Transverse colon (tissue), 4 donors: ENCODE results near the gene UBE4B. TPM values are rescaled to one million over a fixed set of nuclear protein-coding genes. Genes with fewer than 3 reads are reported as not detected.

ENCODE experiments used
- DNase-seq: peaks from one replicate; pipeline ENCODE4 v3.0.0-alpha.2; 2019
- H3K27ac ChIP-seq, 4 donors: fragments of 200-600 bp; sonication (generic); 2 replicates each; pipeline ENCODE4 v1.5.1; 2016 to 2018; ENCODE audit warnings: inconsistent platforms in 4 of 4
- H3K27me3 ChIP-seq: fragments of 200-600 bp; sonication (generic); 2 replicates; pipeline ENCODE4 v1.5.1; 2017; ENCODE audit warnings: inconsistent platforms
- H3K36me3 ChIP-seq, 4 donors: fragments of 200-600 bp; sonication (generic); 2 replicates each; pipeline ENCODE4 v1.5.1; 2017 to 2019; ENCODE audit warnings: inconsistent platforms in 4 of 4
- H3K4me1 ChIP-seq, 4 donors: fragments of 200-600 bp; sonication (generic); 2 replicates each; pipeline ENCODE4 v1.5.1; 2017 to 2020; ENCODE audit warnings: inconsistent platforms in 4 of 4
- H3K4me3 ChIP-seq, 4 donors: fragments of 200-600 bp; sonication (generic); 1 replicate in 1 of 4; 2 replicates in 3 of 4; pipeline versions ENCODE4 v1.5.1 to v1.6.1; 2017 to 2019; ENCODE audit warnings: inconsistent platforms in 4 of 4
- H3K9me3 ChIP-seq, 2 donors: fragments of 200-600 bp; sonication (generic); 2 replicates each; pipeline ENCODE4 v1.5.1; 2017 to 2019; ENCODE audit warnings: inconsistent platforms in 2 of 2
- EP300 ChIP-seq: sonication (generic); formaldehyde crosslinking; IDR thresholded peaks from one replicate; pipeline ENCODE4 v1.6.1; 2017; ENCODE audit warnings: antibody characterized with exemption, low read depth
- POLR2A ChIP-seq: fragments of 450-650 bp; IDR thresholded peaks from one replicate; pipeline ENCODE4 v1.6.1; 2016; ENCODE audit warnings: antibody characterized with exemption, mild to moderate bottlenecking, moderate library complexity
- POLR2AphosphoS5 ChIP-seq, 3 donors: sonication (generic); formaldehyde crosslinking; IDR thresholded peaks; one replicate each; pipeline ENCODE4 v1.6.1; 2016; ENCODE audit warnings: antibody characterized with exemption in 3 of 3
- WGBS, 2 donors: methylation state at CpG; one replicate each; pipeline ENCODE4 v1.1.5; 2018; ENCODE audit warnings: low coverage in 1 of 2; 5-methylcytosine and 5-hydroxymethylcytosine counted together
- in situ Hi-C, 4 donors: fragments of 200-750 bp; cut with MboI; loops; one replicate each; pipeline versions ENCODE4 v1.15.0 to v1.15.1; 2017; ENCODE audit warnings: low sequenced_read_pairs in 3 of 4, low pct_ligation_motif_present in 1 of 4, low pct_unique_long_range_greater_than_20kb in 1 of 4
- intact Hi-C: fragments of 100-400 bp; cut with DNase I; formaldehyde crosslinking; loops from one replicate; pipeline ENCODE4 v1.15.1; 2023; ENCODE audit warnings: low total_unique reads
- total RNA-seq, 4 donors: library from RNA; depleted of rRNA; stranded (reverse); fragments of >200 nt; gene quantifications; one replicate each; pipeline ENCODE4 v1.1.0, GENCODE V29; 2016
- TF ChIP-seq, protein P1 (sequence below), 5 experiments: fragments of 200-600 bp in 3 of 5; fragments of 450-650 bp in 2 of 5; sonication (generic) in 3 of 5; IDR thresholded peaks; 1 replicate in 2 of 5; 2 replicates in 3 of 5; pipeline ENCODE4 v1.5.1; 2016 to 2017; ENCODE audit warnings: antibody characterized with exemption in 5 of 5, inconsistent platforms in 3 of 5, mild to moderate bottlenecking in 2 of 5, moderate library complexity in 1 of 5

The UBE4B gene
- total RNA-seq, 4 donors from 2014 or later, result 35.1 to 145 (median 78.7) TPM

- TF ChIP-seq, protein P1, sequence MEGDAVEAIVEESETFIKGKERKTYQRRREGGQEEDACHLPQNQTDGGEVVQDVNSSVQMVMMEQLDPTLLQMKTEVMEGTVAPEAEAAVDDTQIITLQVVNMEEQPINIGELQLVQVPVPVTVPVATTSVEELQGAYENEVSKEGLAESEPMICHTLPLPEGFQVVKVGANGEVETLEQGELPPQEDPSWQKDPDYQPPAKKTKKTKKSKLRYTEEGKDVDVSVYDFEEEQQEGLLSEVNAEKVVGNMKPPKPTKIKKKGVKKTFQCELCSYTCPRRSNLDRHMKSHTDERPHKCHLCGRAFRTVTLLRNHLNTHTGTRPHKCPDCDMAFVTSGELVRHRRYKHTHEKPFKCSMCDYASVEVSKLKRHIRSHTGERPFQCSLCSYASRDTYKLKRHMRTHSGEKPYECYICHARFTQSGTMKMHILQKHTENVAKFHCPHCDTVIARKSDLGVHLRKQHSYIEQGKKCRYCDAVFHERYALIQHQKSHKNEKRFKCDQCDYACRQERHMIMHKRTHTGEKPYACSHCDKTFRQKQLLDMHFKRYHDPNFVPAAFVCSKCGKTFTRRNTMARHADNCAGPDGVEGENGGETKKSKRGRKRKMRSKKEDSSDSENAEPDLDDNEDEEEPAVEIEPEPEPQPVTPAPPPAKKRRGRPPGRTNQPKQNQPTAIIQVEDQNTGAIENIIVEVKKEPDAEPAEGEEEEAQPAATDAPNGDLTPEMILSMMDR (IDR thresholded peaks at IDR 0.05), result no peak
- TF ChIP-seq POLR2A (no peak), POLR2AphosphoS5 (IDR thresholded peaks at IDR 0.05) (no peak), EP300 (no peak)
- intact Hi-C loops (no loop called here), in situ Hi-C loops (no loop called here)
- Histone ChIP-seq H3K9me3 (no peaks in the 10 kb centered on the region), H3K36me3 (peaks cover 0 to 62% (median 23%) of the 10 kb centered on the region in 4 donors), H3K27ac (no peak overlapping the region), H3K27me3 (no peaks in the 10 kb centered on the region), H3K4me3 (no peak overlapping the region), H3K4me1 (no peaks in the 10 kb centered on the region)
- WGBS, 2 donors, result 96 to 99% methylated on average over 6 of the region's 6 CpGs
- DNase-seq, result no peak
Measured at GRCh38 chr1:10132316-10132715, 99.6 kb downstream of the UBE4B start.

- in situ Hi-C loops, result no loop called here
- H3K4me1 ChIP-seq, result no peaks in the 10 kb centered on the region
- no peaks in the 10 kb centered on the region for H3K27me3 ChIP-seq
- H3K27ac ChIP-seq, result no peak overlapping the region
- H3K4me3 ChIP-seq, result no peak overlapping the region
- peaks cover 0 to 59% (median 23%) of the 10 kb centered on the region in 4 donors for H3K36me3 ChIP-seq
- no peak for DNase-seq
- TF ChIP-seq, protein P1 (IDR thresholded peaks at IDR 0.05), result no peak
- TF ChIP-seq POLR2AphosphoS5 (IDR thresholded peaks at IDR 0.05), result no peak
- no peak for TF ChIP-seq EP300
- no peak for TF ChIP-seq POLR2A
- intact Hi-C loops, result no loop called here
- WGBS, 2 donors, result 88 to 93% methylated on average over 10 of the region's 10 CpGs
- no peaks in the 10 kb centered on the region for H3K9me3 ChIP-seq
Measured at GRCh38 chr1:10132852-10133251, 100.1 kb downstream of the UBE4B start.

DNA sequence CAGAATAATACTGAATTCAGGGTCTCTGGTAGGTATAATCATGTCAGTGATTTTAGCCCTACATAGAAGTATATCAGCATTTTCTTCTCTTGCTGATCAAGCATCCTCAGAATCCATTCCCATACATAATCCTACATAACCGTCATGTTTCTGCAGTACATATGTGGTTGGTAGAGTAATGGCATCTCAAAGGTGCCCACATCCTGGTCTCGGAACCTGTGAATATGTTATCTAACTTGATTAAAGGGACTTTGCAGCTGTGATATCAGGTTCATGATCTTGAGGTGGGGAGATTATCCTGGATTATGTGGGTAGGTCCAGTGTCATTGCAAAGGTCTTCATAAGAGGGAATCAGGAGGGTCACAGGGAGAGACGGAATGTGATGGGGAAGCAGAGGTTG, 108.2 kb downstream of the UBE4B start:
- in situ Hi-C loops, result no loop called here
- no peaks in the 10 kb centered on the region for H3K4me1 ChIP-seq
- H3K27me3 ChIP-seq, result no peaks in the 10 kb centered on the region
- no peak overlapping the region for H3K27ac ChIP-seq
- DNase-seq, result no peak
- intact Hi-C loops, result loop anchor here (10.0 kb wide), 1 partner anchor 1264 kb away; no protein-coding TSS in a partner anchor
- peaks cover 0 to 21% (median 7%) of the 10 kb centered on the region in 4 donors for H3K36me3 ChIP-seq
- TF ChIP-seq POLR2A (no peak), POLR2AphosphoS5 (IDR thresholded peaks at IDR 0.05) (no peak), EP300 (no peak)
- TF ChIP-seq, protein P1 (IDR thresholded peaks at IDR 0.05), result no peak
- 97 to 100% methylated on average over 3 of the region's 3 CpGs for WGBS, 2 donors
- H3K9me3 ChIP-seq, result no peaks in the 10 kb centered on the region
- H3K4me3 ChIP-seq, result no peak overlapping the region

GRCh38 chr1:10143961-10144485, 111.3 kb downstream of the UBE4B start:
- Histone ChIP-seq H3K27ac (no peak overlapping the region), H3K4me3 (no peak overlapping the region), H3K9me3 (no peaks in the 10 kb centered on the region), H3K27me3 (no peaks in the 10 kb centered on the region), H3K36me3 (peaks cover 0 to 19% (median 4%) of the 10 kb centered on the region in 4 donors), H3K4me1 (no peaks in the 10 kb centered on the region)
- intact Hi-C loops, result loop anchor here (10.0 kb wide), 1 partner anchor 1261 kb away; no protein-coding TSS in a partner anchor
- TF ChIP-seq EP300, result no peak
- TF ChIP-seq, protein P1 (IDR thresholded peaks at IDR 0.05), result no peak
- no peak for TF ChIP-seq POLR2A
- no peak for TF ChIP-seq POLR2AphosphoS5 (IDR thresholded peaks at IDR 0.05)
- in situ Hi-C loops, result no loop called here
- DNase-seq, result no peak
- 91 to 95% methylated on average over 6 to 7 of the region's 7 CpGs for WGBS, 2 donors
